ENCODE measurements around the gene TM4SF4.

- TF ChIP-seq, protein P1, sequence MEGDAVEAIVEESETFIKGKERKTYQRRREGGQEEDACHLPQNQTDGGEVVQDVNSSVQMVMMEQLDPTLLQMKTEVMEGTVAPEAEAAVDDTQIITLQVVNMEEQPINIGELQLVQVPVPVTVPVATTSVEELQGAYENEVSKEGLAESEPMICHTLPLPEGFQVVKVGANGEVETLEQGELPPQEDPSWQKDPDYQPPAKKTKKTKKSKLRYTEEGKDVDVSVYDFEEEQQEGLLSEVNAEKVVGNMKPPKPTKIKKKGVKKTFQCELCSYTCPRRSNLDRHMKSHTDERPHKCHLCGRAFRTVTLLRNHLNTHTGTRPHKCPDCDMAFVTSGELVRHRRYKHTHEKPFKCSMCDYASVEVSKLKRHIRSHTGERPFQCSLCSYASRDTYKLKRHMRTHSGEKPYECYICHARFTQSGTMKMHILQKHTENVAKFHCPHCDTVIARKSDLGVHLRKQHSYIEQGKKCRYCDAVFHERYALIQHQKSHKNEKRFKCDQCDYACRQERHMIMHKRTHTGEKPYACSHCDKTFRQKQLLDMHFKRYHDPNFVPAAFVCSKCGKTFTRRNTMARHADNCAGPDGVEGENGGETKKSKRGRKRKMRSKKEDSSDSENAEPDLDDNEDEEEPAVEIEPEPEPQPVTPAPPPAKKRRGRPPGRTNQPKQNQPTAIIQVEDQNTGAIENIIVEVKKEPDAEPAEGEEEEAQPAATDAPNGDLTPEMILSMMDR (IDR thresholded peaks at IDR 0.05) = no peak
- no peak for TF ChIP-seq POLR2A (IDR thresholded peaks at IDR 0.05)
Measured at GRCh38 chr3:149532489-149533180, 58.1 kb downstream of the TM4SF4 start.

Data from esophagus squamous epithelium (tissue), 4 donors.